ENCODE data around the gene SDSL. TPM values are rescaled to one million over a fixed set of nuclear protein-coding genes. Genes with fewer than 3 reads are reported as not detected.

The SDSL gene
- total and polyA plus RNA-seq, 2 donors: 0.48 to 3.9 TPM

GRCh38 chr12:113467502-113468364 is 45.6 kb downstream of the SDSL start:
- Histone ChIP-seq H3K4me1 (ENCODE audit: insufficient read depth) (peaks cover 2% of the 10 kb centered on the region), H3K4me3 (ENCODE audit: low read depth, low read length) (peak overlapping the region; percentile 29), H3K36me3 (ENCODE audit: insufficient read depth) (no peaks in the 10 kb centered on the region), H3K27ac (ENCODE audit: low read depth) (no peak overlapping the region)
- under 1% methylated on average over 78 of the region's 78 CpGs for WGBS
- no peak for DNase-seq (ENCODE audit: extremely low spot score)

DNA sequence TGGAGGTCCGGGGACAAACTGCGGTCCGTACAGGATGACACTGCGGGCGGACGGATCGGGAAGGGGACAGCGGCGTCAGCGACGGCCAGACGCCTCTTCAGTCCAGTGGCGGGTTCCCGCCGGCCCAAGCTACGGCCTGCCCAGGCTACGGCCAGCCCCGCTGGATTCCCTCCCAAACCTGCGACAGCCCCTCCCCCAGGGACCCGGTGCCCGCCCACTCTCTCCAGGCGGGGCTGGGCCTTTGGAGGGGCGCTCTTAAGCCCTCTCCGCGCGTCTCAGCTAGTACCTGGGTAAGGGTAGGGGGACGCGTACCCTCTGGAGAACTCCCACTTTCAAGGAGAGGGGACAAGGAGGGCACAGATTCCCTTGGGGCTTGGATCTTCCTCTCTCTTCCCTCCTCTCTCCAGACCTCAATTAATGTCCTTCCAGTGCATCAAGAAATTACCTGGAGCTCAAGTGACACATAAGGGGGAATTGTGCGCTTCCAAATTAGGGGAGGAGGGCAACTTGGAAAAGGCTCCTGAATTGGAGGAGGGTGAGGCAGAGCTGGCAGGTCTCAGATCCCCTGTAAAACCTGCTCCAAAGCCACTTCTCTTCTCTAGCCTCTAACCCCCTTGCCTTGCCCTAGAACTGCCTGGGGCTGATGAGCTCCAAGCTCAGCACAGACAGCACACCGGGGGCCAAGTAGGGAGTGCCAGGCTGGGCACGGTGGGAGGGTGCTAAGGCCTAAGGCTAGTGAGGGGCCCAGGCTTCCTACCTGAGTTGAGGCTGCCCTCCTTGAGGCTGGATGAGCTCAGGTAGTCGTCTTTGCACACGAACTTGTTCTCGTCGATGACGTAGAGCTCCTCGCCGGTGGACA is 46.4 kb downstream of the SDSL start:
- no peak for DNase-seq (ENCODE audit: extremely low spot score)
- H3K36me3 ChIP-seq (ENCODE audit: insufficient read depth): no peaks in the 10 kb centered on the region
- WGBS: 1% methylated on average over 38 of the region's 38 CpGs
- H3K4me1 ChIP-seq (ENCODE audit: insufficient read depth): peaks cover 2% of the 10 kb centered on the region
- no peak overlapping the region for H3K4me3 ChIP-seq (ENCODE audit: low read depth, low read length)
- no peak overlapping the region for H3K27ac ChIP-seq (ENCODE audit: low read depth)

- 3% methylated on average over 17 of the region's 17 CpGs for WGBS
- Histone ChIP-seq H3K4me3 (ENCODE audit: low read depth, low read length) (no peak overlapping the region), H3K4me1 (ENCODE audit: insufficient read depth) (peaks cover 2% of the 10 kb centered on the region), H3K27ac (ENCODE audit: low read depth) (no peak overlapping the region), H3K36me3 (ENCODE audit: insufficient read depth) (no peaks in the 10 kb centered on the region)
- no peak for DNase-seq (ENCODE audit: extremely low spot score)
Measured at GRCh38 chr12:113469224-113469948, 47.2 kb downstream of the SDSL start.

DNA sequence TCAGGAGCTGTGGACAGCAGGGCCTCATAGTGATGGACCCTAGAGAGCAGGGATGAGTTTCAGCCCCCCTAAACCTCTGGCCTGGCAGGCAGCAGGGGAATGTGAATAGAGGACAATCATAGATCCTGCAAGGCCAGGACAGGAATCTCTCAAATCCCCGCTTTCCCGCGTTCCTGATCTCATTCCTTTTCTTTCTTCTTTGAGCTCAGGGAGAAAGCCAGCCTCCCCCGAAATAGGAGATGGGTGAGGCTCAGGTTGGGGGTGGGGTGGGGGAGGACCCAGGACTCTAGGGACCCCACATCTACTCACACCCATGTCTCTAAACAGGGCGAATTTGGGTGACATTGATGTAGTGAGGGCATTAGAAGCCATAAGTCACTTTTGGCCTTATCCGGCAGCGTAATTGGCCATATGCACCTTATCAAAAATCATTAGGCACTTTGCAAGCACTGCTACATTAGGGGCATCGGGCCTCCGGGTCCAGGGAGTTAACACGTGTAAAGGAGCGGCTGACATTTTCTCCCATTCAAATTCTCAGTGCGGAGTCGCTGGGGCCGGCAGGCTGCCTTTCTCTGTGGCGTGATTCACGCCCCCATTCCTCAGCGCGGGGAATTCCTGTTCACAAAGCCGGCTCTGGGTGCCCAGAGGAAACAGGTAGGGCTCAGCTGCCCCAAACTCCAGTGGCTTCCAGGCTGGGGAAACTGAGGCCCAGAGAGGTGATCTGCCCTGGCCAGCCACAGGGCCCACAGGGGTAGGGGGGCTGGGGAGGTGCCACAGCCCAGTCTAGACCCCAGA is 48.0 kb downstream of the SDSL start:
- no peak overlapping the region for H3K27ac ChIP-seq (ENCODE audit: low read depth)
- H3K4me1 ChIP-seq (ENCODE audit: insufficient read depth): peaks cover 2% of the 10 kb centered on the region
- 3% methylated on average over 19 of the region's 19 CpGs for WGBS
- no peaks in the 10 kb centered on the region for H3K36me3 ChIP-seq (ENCODE audit: insufficient read depth)
- DNase-seq (ENCODE audit: extremely low spot score): no peak
- no peak overlapping the region for H3K4me3 ChIP-seq (ENCODE audit: low read depth, low read length)

- no peak for DNase-seq (ENCODE audit: extremely low spot score)
- Histone ChIP-seq H3K27ac (ENCODE audit: low read depth) (no peak overlapping the region), H3K36me3 (ENCODE audit: insufficient read depth) (no peaks in the 10 kb centered on the region), H3K4me3 (ENCODE audit: low read depth, low read length) (no peak overlapping the region), H3K4me1 (ENCODE audit: insufficient read depth) (no peaks in the 10 kb centered on the region)
- 1% methylated on average over 53 of the region's 53 CpGs for WGBS
Measured at GRCh38 chr12:113470871-113471618, 48.9 kb downstream of the SDSL start.

DNA sequence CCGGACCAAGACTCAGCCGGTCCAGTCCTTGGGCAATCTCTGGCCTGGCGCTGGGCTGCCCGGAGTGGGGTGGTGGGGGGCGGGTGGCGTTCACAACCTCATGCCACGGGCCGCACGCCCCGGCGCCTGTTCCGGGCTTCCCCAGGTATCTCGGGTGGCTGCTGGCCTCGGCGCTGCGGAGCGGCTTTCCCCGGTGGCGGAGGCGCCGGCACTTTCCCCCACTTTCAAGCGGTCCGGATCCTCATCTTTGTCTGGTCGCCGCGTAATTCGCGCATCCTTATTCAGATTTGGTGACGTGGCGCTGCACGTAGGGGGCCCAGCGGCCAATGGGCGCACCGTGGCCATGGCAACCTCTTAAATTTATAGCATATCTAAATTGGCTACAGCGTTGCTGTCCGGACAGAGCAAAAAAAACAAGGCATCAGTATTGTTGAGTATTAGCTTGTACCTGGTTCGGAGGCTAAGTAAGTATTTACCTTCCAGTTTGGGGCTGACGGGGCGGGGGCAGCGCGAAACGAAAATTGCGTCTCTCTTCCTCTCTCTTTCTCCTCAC is 49.5 kb downstream of the SDSL start, which contains the start of gene LHX5:
Gene LHX5 (minus strand): TSS at position 253 of the 553 bp plus-strand sequence. CDS start 373 bp downstream, outside the sequence.
- H3K27ac ChIP-seq (ENCODE audit: low read depth): no peak within 1 kb of the TSS
- H3K4me1 ChIP-seq (ENCODE audit: insufficient read depth): no peaks in the 10 kb centered on the region
- 1% methylated on average over 43 of the region's 43 CpGs for WGBS
- H3K4me3 ChIP-seq (ENCODE audit: low read depth, low read length): no peak within 1 kb of the TSS
- DNase-seq (ENCODE audit: extremely low spot score): no peak
- H3K36me3 ChIP-seq (ENCODE audit: insufficient read depth): no peaks in the 10 kb centered on the region

DNA sequence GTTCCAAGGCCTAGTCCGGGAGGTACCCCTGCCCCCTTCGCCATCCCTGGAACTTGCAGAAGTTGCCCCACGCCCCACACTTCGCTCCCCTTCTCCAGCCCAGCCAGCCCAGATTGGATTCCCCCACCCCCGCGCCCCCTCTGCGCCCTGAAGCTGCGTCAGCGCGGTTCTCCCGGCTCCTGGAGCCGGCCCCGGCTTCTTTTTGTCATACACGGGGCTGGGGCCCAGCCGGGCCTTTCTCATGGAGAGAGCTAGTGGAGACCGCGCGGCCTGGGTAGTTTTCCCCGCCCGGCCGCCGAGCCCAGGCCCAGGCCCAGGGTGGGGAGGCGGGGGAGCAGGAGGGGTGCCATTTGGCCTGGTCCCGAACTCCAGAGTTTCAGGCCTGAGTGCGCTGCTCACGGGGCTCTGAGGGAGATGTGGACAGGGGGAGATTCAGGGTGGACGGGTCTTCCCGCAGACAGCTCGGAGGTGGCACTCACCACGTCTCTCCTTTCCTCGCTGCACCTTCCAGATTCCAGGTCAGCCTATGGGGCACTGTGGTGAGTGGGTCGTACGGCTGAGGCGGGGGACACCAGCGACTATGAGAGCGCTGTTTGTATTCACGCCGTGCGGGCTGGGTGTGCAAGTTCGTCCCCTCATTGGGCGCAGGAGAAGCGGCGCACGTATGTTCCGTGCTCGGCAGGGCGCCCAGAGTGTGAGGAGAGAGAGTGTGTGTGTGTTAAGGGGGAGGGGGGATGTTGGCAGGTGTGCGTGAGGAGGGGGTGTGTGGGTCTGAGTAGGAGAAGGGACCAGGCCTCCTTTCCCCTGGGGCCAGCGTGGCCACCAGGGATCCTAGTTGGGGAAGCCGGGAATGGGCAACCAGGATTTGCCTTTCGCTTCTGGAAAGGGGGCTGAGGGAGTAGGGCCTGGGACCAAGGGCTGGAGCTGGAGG is 50.3 kb downstream of the SDSL start:
- Histone ChIP-seq H3K4me1 (ENCODE audit: insufficient read depth) (no peaks in the 10 kb centered on the region), H3K36me3 (ENCODE audit: insufficient read depth) (no peaks in the 10 kb centered on the region), H3K27ac (ENCODE audit: low read depth) (no peak overlapping the region), H3K4me3 (ENCODE audit: low read depth, low read length) (no peak overlapping the region)
- WGBS: 2% methylated on average over 51 of the region's 51 CpGs
- no peak for DNase-seq (ENCODE audit: extremely low spot score)

GRCh38 chr12:113473400-113473799 is 51.2 kb downstream of the SDSL start:
- 5% methylated on average over 6 of the region's 6 CpGs for WGBS
- DNase-seq (ENCODE audit: extremely low spot score): no peak
- Histone ChIP-seq H3K27ac (ENCODE audit: low read depth) (no peak overlapping the region), H3K4me3 (ENCODE audit: low read depth, low read length) (no peak overlapping the region), H3K36me3 (ENCODE audit: insufficient read depth) (no peaks in the 10 kb centered on the region), H3K4me1 (ENCODE audit: insufficient read depth) (no peaks in the 10 kb centered on the region)

GRCh38 chr12:113473942-113474341 is 51.8 kb downstream of the SDSL start:
- Histone ChIP-seq H3K36me3 (ENCODE audit: insufficient read depth) (no peaks in the 10 kb centered on the region), H3K27ac (ENCODE audit: low read depth) (no peak overlapping the region), H3K4me1 (ENCODE audit: insufficient read depth) (no peaks in the 10 kb centered on the region), H3K4me3 (ENCODE audit: low read depth, low read length) (no peak overlapping the region)
- no peak for DNase-seq (ENCODE audit: extremely low spot score)
- WGBS: 2% methylated on average over 9 of the region's 9 CpGs

DNA sequence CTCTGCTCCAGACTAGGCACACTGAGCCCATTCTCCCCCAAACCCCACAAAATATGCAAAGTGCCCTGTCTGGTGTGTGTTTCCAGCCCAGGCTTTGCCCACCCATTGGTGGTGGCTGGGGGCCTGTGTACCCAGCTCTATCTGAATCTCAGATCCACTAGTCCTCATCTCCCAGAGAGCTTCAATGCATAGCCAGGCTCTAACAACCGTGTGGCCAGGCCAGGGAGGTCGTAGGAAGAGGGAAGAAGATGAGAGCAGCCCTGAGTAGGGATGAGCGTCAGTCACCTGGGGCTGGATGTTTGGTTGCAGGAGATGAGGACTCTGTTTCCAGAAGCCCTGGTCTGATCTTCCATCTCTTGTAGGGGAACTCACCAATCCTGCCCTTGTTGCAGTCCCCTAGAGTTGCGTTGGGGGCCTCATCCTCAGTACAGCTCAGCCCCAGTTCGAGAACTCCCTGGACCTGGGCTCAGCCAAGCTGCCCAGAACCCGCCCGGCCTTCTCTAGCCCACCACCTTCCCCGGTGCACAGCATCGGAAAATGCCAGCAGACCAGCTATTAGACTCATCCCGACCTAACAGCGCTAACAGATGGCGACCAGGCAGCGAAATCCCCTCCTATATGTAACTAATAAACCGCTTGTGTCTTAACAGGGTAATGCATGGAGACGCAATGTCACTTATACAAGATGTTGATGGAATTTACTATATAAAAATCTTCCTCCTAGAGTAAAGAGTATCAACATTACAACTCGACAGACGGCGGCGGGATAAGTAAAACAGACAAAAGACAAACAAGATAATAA is 52.7 kb downstream of the SDSL start:
- DNase-seq (ENCODE audit: extremely low spot score): no peak
- 1% methylated on average over 19 of the region's 19 CpGs for WGBS
- Histone ChIP-seq H3K36me3 (ENCODE audit: insufficient read depth) (no peaks in the 10 kb centered on the region), H3K4me1 (ENCODE audit: insufficient read depth) (no peaks in the 10 kb centered on the region), H3K4me3 (ENCODE audit: low read depth, low read length) (no peak overlapping the region), H3K27ac (ENCODE audit: low read depth) (no peak overlapping the region)
